Stimulated activated CD8-positive, alpha-beta memory T cell treated with anti-CD3 and anti-CD28 coated beads, Interleukin-7, amount 100 ng/mL, for 24 hours (primary cell): ENCODE measurements around the gene RPL10A.
"Not testable (repeated sequence)": the region's sequence is repeated elsewhere in the genome, so short reads cannot be mapped to it uniquely, and the experiment has no call there.

Source experiments
- DNase-seq: peaks from one replicate; pipeline ENCODE4 v3.0.0-alpha.2; 2020; ENCODE audit warnings: low read depth

Gene RPL10A

DNA sequence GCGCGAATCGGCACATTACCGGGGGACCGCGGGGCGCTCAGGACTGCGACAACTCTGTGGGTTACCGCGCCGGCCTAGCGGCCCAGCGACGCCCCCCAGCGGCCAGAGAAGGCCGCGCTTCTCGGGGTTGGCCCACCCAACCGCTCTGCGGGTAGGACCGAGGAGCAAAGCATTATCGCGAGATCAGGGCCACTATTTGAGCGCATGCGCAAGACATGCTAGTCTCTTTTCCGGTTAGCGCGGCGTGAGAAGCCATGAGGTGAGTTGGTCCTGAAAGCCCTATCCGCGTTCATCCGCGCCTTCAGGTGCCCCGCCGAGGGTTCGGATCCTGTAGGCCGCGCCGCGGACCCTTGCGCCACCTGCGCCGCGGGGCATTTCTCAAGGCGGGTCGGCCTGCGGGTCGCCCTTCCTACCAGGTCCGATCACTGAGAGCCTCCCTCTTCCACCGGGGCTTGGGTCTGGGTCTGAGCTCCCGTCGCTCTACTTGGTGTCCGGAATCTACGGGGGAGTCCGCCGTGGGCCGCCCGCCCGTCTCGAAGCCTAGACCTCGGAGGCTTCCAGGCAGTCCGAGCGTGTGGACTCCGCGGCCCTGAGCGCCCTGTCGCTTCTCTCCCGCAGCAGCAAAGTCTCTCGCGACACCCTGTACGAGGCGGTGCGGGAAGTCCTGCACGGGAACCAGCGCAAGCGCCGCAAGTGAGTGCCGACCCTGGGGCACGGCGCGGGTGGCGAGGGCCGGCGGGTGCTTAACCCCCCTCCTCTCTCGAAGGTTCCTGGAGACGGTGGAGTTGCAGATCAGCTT is at the start of gene RPL10A:
Gene RPL10A, plus strand, starts transcription at position 221 of the 799 bp plus-strand sequence. Its CDS starts 34 bp downstream, at position 255.
- peak; percentile 82 for DNase-seq

DNA sequence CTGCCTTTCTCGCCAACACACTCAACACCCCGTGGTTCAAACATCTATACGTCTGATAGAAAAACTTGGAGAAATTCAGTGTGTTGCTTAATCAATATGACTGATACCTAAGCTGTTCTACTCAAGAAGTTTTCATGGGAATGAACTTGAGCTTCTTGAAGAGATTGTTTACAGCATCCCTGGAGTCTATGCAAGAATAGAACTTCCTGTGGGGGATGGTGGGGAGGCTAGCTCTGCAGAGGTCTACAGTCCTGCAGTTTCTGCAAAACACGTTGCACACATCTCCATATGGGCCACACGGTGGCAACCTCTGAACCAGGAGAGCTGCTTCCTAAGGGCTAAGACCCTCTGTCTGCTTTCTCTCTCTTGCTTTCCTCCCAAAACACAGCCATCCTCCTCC is 48.8 kb upstream of the RPL10A start:
- no peak for DNase-seq

DNA sequence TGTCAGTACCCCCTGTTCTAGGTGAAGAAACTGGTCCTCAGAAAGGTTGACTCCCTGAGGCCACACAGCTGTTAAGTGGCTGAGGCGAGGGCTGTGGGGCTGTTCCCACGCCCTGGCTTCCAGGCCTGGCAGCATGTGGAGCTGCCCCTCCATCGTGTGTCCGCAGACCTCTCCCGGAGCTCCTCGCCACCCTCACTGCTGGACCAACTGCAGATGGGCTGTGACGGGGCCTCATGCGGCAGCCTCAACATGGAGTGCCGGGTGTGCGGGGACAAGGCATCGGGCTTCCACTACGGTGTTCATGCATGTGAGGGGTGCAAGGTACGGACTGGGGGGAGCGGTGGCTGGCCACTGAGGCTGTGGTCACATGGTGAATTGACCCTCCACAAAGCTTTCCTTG is 48.2 kb upstream of the RPL10A start:
- DNase-seq, result no peak

DNA sequence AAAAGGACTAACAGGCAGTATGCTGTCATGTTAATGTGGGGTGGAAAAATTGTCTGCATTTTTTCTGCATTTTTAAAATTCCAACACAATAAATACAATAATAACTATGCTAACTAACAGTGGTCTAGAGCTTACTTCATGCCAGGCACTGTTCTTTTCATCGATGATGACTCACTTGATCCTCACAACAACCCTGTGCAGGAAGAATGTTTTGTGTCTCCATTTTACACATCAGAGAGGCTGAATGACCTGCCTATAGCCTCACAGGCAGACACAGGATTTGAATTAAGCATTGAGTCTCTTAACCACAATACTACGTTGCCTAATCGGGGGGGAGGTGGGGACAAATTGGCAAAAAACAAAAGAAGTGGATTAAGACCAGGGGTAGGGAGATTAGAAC is 42.9 kb upstream of the RPL10A start:
- no peak for DNase-seq

DNA sequence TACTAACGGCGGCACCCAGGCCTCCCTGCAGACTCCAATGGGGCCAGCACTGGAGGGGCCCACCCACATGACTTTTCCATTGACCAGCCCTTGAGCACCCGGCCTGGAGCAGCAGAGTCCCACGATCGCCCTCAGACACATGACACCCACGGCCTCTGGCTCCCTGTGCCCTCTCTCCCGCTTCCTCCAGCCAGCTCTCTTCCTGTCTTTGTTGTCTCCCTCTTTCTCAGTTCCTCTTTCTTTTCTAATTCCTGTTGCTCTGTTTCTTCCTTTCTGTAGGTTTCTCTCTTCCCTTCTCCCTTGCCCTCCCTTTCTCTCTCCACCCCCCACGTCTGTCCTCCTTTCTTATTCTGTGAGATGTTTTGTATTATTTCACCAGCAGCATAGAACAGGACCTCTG is 42.1 kb upstream of the RPL10A start:
- no peak for DNase-seq

DNA sequence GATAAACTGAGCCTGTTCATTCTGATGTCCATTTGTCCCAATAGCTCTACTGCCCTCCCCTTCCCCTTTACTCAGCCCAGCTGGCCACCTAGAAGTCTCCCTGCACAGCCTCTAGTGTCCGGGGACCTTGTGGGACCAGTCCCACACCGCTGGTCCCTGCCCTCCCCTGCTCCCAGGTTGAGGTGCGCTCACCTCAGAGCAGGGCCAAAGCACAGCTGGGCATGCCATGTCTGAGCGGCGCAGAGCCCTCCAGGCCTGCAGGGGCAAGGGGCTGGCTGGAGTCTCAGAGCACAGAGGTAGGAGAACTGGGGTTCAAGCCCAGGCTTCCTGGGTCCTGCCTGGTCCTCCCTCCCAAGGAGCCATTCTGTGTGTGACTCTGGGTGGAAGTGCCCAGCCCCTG is 40.8 kb upstream of the RPL10A start:
- no peak for DNase-seq

DNA sequence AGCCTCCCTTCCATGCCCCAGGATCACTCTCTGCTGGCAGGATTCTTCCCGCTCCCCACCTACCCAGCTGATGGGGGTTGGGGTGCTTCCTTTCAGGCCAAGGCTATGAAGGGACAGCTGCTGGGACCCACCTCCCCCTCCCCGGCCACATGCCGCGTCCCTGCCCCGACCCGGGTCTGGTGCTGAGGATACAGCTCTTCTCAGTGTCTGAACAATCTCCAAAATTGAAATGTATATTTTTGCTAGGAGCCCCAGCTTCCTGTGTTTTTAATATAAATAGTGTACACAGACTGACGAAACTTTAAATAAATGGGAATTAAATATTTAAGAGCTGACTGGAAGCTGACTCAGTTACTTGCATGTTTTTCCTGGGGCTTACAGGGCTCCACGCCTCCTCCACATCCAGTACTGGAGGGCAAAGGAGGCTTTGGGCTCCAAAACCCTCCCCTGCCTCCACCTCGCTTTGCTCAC is 40.3 kb upstream of the RPL10A start:
- DNase-seq, result no peak

DNA sequence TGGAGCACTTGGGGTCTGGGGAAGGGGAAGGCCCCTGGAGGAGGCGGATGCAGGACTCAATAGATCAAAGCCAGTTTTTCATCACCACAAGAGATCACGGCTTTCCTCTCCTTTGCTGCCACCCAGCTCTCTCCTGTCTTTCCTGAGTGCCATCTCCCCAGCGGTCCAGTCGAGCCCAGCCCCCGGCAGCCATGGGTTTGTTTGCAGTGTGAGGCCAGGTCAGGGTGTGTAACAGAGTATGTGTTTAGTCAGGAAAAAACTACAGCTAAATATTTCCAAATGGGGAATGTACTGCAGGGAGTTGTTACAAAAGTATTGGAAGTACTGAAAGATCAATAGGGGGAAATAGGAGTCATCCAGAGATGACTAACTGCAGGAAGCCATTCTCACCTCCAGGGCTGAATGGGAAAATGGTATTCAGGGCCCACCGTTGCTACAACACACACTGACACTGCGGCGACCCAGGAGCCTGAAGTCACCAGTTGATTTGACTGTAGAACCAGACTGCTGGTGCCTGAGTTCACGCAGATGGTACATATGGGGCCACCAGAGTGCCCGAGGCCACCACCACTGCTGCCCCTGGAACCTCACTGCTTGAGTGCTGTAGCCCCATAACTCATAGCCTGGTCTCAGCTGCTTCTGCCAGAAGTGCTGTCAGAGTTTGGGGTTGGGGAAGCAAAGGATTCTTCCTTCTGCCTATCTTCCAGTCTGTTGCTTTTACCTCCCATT is 39.6 kb upstream of the RPL10A start:
- no peak for DNase-seq

DNA sequence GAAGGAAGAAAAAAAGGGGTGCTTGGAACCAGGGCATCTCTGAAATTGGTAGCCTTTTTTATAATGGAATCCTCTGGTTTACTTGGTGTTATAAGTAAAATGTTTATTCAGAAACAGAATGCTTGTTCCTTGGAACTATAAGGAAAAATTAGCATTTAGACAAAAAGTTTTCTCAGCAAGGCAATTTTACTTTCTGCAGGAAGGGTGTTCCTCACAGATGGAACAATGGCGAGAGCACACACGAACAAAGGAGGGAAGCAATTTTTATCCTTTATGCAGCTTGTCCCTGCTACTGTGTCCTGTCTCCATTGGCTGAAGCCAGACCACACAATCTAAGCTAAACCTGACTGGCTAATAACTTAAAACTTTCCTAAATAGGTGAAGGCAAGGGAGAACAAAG is 38.7 kb upstream of the RPL10A start:
- DNase-seq, result no peak

DNA sequence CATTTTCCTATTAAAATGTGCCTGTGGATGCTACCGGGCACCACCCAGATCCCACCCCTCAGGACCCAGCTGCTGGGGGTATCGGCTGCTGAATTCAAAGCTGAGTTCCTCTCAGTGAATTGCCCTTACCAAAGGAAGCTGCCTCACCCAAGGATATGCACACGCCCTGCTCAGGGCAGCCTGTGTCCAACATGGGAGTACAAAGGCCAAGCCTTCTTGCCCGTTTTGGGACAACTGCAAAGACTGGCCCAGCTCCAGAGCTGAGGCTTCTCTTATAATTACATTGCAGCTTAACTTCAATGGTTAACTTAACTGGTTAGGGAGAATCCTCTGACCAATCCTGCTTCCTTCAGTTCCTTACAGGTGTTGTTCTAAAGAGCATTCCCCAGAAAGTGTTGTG is 35.9 kb upstream of the RPL10A start:
- DNase-seq, result no peak

DNA sequence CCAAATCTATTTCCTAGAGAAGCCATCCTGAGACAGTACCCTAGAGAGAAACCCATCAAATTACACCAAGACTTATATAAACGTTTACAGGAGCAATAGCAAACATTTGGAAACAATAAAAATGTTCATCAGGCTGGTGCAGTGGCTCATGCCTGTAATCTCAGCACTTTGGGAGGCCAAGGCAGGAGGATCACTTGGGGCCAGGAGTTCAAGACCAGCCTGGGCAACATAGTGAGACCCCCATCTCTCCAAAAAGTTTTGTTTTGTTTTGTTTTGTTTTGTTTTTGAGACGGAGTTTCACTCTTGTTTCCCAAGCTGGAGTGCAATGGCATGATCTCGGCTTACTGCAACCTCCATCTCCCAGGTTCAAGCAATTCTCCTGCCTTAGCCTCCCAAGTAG is 35.5 kb upstream of the RPL10A start:
- DNase-seq, result not testable (repeated sequence)

DNA sequence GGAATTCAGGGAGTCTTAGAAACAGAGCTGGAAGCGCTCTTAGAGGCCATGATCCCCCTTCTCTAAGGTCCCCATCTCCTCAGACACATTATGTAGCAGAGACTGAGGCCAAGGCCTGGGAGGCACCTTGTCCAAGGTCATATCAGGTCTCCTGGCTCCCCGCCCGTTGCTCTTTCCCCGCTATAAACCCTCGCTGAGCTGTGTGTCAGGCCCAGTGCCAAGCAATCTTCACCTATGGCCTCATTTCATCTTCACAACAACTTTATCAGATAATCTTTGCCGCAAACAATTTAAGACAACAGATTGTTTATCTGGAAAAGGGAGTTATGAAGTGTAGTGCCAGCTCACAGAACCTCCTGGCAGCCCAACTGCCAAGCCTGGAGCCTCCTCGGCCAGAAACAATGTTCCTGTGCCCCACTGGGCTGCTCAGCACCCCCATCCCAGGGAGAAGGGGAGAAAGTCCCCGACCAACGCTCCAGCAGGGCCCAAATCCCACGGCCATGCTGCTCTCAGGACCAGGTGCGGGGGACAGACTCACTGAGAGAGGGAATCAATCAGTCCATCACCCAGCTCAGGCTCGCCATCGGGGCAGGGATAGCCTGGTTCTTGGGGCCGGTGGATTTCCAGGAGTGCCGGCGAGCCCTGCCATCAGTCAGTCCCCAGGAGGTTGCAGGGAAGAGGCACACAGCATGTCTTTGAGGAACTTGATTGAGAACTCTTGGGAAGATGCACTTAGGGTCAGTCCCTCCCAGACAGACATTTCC is 32.9 kb upstream of the RPL10A start:
- no peak for DNase-seq

DNA sequence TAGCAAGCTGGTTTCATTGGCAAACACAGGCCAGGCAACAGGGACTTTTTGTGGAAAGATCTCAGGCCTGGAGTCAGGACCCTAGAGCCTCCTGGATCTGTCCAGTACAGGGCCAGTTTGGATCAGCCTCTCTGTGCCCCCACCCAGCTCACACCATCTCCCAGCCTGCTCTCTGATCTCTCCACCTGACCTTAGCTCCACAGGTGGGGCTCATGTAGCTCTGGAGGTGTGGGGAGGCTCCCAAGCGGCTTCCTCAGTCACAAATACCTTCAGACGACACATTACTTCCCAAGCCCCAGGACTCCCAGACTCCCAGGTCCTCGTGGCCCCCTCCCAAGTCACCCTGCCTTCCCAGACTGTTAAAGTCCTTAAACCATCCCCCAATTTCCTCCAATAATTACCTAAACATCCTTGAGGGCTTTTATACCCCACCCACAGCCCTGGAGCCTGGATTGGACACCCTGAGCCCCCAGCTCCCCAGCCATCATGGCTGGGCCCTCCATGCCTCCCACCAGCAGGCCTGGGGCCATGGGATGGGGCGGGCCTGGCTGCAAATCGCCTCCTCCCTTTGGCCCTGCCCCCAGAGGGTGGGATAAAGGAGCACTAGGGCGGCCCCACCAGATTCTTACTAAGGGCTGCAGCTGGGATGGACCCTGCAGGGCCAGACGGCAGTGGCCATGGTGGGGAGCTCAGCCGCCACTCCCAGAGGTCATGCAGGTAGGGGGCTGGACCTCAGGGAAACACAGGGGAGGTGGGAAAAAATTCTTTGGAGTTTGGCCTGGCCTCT is 31.9 kb upstream of the RPL10A start:
- DNase-seq, result no peak

DNA sequence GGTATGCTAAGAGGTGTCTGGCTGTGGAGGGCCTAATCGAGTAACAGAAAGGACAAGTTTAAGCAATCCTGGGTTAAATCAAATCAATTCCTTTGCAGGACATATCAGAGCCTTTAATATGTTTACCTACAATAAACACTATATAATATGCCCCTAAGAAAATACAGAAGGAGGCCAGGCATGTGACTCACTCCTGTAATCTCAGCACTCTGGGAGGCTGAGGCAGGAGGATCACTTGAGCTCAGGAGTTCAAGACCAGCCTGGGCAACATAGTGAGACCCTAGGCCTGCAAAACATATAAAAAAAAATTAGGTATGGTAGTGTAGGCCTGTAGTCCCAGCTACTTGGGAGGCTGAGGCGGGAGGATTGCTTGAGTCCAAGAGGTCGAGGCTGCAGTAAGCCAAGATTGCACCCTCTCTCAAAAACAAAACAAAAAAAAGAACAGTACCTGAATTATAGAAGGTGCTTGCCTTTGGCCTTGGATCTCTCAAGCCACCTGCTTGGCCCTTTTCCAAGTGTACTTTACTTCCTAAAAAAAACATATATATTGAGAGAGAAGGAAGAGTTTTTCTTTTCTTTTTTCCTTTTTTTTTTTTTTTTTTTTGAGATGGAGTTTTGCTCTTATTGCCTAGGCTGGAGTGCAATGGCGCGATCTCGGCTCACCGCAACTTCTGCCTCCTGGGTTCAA is 29.7 kb upstream of the RPL10A start:
- not testable (repeated sequence) for DNase-seq

DNA sequence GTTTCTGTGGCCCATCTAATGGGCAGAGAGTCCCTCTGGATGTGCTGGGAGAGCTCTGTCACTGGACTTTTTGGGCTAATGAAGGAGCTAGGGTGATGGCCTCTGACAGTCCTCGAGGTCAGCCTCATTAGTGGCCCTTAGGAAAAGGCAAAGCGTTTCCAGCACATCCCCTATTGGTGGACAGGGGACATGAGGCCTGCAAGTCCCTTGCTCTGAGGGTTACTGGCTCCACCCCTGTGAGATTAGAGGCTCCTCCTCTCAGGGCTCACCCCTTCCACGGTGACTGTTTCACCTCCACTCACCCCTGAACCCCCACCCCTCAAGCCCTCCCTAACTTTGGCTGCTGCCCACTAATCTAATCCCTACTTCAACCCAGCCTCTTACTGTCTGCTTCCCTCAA is 28.9 kb upstream of the RPL10A start:
- no peak for DNase-seq

DNA sequence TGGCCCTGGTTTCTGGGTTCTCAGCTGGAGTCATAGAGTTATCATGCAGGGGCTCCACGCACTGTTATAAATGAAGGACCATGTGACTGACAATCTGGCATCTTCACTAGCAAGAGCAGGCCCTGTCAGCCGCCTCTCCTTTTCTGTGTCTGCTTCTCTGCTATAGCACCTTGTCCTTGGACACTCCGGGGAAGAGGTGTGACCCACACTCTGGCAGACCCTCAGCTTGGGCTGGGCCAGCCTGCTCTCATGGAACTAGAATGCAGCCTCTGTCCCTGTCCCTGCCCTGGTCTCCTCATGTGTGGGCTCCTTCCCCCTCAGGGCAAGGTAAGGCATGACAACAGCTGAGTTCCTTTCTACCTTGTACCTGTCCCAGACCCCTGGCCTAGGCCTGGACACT is 27.0 kb upstream of the RPL10A start:
- no peak for DNase-seq

DNA sequence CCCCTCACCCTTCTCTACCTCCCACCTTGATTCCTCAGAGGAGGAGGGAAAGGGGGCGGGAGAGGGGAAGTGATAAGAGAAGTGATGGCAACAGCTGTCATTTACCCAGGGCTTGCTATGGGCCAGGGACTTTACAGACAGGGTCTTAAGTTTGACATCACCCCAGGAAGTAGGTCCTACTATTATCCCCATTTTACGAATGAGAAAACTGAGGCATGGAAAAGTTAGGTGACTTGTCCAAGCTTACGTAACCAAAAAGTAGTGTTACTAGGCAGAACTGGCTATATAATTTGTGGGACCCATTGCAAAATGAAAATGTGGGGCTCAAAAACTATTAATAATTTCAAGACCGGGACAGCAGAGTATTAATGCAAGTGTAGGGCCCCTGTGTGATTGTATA is 26.6 kb upstream of the RPL10A start:
- DNase-seq, result no peak

DNA sequence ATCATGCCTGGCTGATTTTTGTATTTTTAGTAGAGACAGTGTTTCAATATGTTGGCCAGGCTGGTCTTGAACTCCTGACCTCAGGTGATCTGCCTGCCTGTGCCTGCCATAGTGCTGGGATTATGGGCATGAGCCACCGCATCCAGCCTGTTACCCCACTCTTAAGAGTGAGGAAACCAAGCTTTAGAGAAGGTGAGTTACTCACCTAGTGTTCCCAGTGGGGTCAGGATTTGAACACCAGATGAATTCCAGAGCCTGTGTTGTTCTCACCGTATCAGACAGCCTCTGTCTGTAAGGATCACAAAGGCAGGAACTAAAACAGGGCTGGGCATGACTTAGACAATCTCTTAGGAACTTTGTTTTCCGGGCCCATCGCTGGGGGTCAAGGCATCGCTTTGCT is 25.5 kb upstream of the RPL10A start:
- DNase-seq, result no peak

DNA sequence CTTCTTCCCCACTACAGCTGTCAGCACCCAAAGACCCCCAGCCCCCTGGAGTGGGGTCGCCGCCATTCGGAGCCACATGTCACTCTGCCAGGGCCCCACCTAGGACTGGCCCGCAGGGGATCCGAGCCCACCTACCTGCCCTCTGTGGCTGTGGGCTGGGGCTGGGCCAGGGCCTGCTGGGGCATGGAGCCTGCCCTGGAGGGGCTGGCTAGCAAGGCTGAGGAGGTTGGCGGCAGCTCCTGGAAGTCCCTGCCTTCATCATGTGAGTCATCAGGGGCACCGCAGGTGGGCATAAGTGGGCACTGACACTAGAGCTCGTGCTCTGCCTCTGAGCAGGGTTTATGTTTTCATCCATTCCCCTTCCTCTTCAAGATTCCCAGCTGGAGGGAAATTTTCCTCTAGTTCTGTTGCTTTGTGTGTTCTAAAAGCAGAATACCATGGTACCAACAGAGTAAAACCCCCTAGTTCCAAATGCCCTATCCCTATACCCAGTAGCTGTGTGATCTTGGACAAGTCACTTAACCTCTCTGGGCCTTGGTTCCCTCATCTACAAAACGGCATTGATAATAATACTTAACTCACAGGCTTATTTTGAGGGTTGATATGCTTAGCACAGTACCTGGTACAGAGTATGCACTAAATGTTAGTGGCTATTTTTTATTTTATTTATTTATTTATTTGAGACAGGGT is 24.7 kb upstream of the RPL10A start:
- DNase-seq, result no peak

DNA sequence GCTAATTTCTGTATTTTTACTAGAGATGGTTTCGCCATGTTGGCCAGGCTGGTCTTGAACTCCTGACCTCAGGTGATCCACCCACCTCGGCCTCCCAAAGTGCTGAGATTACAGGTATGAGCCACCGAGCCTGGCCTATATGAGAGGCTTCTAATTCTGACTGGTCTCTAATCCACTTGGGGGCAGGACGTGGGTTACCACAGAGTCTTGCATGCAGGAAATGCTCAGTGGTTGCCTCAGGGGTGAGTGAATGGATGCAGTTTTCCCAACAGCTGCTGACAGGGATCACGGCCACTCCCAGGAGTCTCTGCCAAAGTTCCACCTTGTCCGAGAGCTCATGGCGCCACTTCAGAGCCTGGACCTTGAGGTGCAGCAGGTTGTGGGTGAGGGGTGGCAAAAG is 22.5 kb upstream of the RPL10A start:
- no peak for DNase-seq

DNA sequence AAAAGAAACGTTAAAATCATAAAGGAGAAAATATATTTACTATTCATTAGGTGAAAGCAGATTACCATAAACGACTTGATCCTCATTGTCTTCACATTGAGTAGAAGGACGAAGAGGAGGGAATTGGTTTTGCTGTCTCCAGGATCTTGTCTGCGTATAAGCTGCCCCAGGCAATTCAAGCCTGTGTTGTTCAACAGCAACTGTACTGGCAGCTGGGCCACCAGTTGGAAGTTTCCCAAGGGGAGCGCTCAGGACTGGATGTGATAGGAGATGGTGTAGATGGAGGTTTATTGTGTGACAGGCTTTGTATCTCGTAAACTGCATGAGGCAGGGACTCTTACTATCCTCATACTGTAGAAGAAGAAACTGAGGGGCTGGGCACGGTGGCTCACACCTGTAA is 20.0 kb upstream of the RPL10A start:
- no peak for DNase-seq
